Left lung (tissue), 10 donors: ENCODE results near the gene PFN4. TPM values are rescaled to one million over a fixed set of nuclear protein-coding genes. Genes with fewer than 3 reads are reported as not detected.

Experiments
- ATAC-seq: fragments of 200-7000 bp; cut with Tn5 transposase; one replicate; pipeline ENCODE4 v1.9.1; 2020; ENCODE audit warnings: moderate library complexity
- DNase-seq, 4 donors: peaks; one replicate each; pipeline ENCODE4 v3.0.0-alpha.2; 2013 to 2020
- H3K27ac ChIP-seq, 2 donors: fragments of 200-600 bp; sonication (generic) in 1 of 2; one replicate each; pipeline versions ENCODE4 v1.5.0 to v1.8.0; 2020 to 2021
- H3K27me3 ChIP-seq, 2 donors: fragments of 200-600 bp; sonication (generic) in 1 of 2; one replicate each; pipeline versions ENCODE4 v1.5.0 to v1.8.0; 2020 to 2021
- H3K36me3 ChIP-seq, 2 donors: fragments of 200-600 bp; sonication (generic) in 1 of 2; one replicate each; pipeline versions ENCODE4 v1.5.0 to v1.8.0; 2020 to 2021
- H3K4me1 ChIP-seq, 2 donors: fragments of 200-600 bp; one replicate each; pipeline ENCODE4 v1.8.0; 2021
- H3K4me3 ChIP-seq, 2 donors: fragments of 200-600 bp; sonication (generic) in 1 of 2; one replicate each; pipeline versions ENCODE4 v1.5.0 to v1.8.0; 2020 to 2021; ENCODE audit warnings: mild to moderate bottlenecking in 1 of 2
- H3K9me3 ChIP-seq, 2 donors: fragments of 200-600 bp; sonication (generic) in 1 of 2; one replicate each; pipeline versions ENCODE4 v1.5.0 to v1.8.0; 2020 to 2021
- intact Hi-C, 2 donors: fragments of 100-400 bp; cut with DNase I; formaldehyde crosslinking; loops; one replicate each; pipeline versions ENCODE4 v1.11.2 to v1.14.2; 2022
- polyA plus RNA-seq, 6 donors: library from polyadenylated mRNA; unstranded; fragments of 120-200 nt; gene quantifications; one replicate each; pipeline ENCODE4 v1.2.1, GENCODE V29; 2013; ENCODE audit not compliant: insufficient read length in 6 of 6
- total RNA-seq, 2 donors: library from RNA; stranded (reverse); fragmentation: NEBNext Ultra II Directional; extraction: Animal tissue kit (Norgen Biotek cat#: 25700); gene quantifications; one replicate each; pipeline ENCODE4 v1.2.1, GENCODE V29; 2021
- TF ChIP-seq, protein P1 (sequence below), 2 donors: fragments of 200-600 bp; sonication (generic) in 1 of 2; IDR thresholded peaks; one replicate each; pipeline versions ENCODE4 v1.5.0 to v1.8.0; 2021; ENCODE audit warnings: antibody characterized with exemption in 2 of 2
- donor health status: DM: no; HTN: yes; CAD: no.
- donor health status: DM: no; HTN: no; CAD: no.

PFN4 gene
- total and polyA plus RNA-seq, 8 donors = 0.29 to 3.9 (median 2.4) TPM

DNA sequence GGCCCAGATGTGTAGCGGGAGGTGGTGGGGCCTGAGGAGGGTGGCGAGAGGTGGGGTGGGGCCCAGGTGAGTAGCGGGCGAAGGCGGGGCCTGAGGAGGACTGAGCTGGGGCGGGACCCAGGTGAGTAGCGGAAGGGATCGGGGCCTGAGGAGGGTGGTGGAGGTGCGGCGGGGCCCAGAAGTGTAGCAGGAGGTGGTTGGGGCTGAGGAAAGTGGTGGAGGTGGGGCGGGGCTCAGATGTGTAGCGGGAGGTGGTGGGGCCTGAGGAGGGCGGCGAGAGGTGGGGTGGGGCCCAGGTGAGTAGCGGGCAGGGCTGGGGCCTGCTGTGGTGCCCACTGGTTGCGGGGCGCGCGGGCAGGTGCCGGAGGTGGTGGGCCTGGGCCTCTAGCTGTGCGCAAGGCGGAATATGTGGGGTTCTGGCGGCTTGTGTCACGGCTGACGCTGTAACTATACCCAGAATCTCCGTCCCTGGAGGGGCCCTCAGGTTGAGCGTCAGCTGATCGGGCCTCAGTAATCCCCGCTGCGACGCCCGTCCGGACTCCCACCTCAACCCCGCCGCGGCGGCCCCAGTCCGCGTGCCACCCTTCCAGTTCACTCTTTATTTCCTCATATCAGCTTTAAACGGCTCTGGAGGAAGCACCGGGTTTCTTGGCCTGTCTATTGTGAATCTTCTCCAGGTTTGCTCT is 46.1 kb downstream of the PFN4 start:
- Histone ChIP-seq H3K27me3 (no peaks in the 10 kb centered on the region), H3K27ac (peak overlapping the region; percentile 87 to 94), H3K9me3 (no peaks in the 10 kb centered on the region), H3K4me1 (peaks cover 17 to 48% of the 10 kb centered on the region in 2 donors), H3K36me3 (peaks cover 0 to 46% of the 10 kb centered on the region in 2 donors), H3K4me3 (peak overlapping the region; percentile 52 to 88)
- intact Hi-C loops = no loop called here
- no peak for ATAC-seq
- DNase-seq = no peak
- TF ChIP-seq, protein P1, sequence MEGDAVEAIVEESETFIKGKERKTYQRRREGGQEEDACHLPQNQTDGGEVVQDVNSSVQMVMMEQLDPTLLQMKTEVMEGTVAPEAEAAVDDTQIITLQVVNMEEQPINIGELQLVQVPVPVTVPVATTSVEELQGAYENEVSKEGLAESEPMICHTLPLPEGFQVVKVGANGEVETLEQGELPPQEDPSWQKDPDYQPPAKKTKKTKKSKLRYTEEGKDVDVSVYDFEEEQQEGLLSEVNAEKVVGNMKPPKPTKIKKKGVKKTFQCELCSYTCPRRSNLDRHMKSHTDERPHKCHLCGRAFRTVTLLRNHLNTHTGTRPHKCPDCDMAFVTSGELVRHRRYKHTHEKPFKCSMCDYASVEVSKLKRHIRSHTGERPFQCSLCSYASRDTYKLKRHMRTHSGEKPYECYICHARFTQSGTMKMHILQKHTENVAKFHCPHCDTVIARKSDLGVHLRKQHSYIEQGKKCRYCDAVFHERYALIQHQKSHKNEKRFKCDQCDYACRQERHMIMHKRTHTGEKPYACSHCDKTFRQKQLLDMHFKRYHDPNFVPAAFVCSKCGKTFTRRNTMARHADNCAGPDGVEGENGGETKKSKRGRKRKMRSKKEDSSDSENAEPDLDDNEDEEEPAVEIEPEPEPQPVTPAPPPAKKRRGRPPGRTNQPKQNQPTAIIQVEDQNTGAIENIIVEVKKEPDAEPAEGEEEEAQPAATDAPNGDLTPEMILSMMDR (IDR thresholded peaks at IDR 0.05) = no peak

DNA sequence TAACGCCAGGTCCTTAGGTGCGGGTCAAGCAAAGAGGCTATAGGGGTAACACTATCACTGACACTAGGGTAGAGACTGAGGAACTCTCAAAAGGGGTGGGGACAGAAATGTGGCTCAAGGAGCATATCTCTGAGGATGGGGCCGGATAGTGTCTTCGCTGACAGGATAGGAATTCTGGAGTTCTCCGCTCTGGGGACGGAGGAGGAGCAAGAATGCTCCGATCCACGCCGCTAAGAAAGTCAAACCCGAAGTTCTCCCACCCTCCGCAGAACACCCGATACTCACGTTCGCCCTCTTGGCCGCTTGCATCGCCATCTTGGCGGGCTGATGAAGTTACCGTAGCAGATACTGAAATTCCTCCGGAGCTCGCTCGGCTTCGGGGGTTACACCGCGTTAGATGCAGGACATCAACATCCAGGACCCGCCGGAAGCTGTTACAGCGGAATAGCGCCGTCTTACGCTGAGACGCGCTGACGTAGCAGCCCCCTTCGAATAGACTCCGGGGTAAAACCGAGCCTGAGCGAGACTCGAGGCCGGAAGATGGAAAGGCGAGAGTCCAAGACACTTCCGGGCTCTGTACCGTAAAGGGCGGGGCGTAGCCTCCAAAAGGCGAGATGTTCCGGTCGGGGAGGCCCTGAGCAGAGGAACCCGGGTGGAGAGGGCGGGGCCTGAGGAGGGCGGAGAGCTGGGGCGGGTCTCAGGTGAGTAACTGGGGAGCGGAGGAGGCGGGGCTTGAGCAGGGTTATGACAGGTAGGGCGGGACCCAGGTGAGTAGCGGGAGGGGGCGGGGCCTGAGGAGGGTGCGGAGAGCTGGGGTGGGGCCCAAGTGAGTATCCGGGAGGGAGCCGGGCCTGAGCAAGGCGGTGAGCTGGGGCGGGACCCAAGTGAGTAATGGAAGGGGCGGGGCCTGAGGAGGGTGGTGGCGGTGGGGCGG is 47.0 kb downstream of the PFN4 start, which contains the start of gene SF3B6:
Gene SF3B6 (minus strand): TSS at position 412 of the 934 bp plus-strand sequence. CDS start 97 bp downstream, at position 315.
- ATAC-seq = peak; percentile 89
- peak within 1 kb of the TSS; percentile 87 to 94 for H3K27ac ChIP-seq
- intact Hi-C loops = no loop called here
- H3K4me3 ChIP-seq = peak within 1 kb of the TSS; percentile 52 to 88
- DNase-seq = peak; percentile 98 to 100 (median 99)
- peaks cover 14 to 39% of the 10 kb centered on the region in 2 donors for H3K4me1 ChIP-seq
- H3K27me3 ChIP-seq = no peaks in the 10 kb centered on the region
- TF ChIP-seq, protein P1 (IDR thresholded peaks at IDR 0.05) = no peak
- H3K9me3 ChIP-seq = no peaks in the 10 kb centered on the region
- peaks cover 0 to 50% of the 10 kb centered on the region in 2 donors for H3K36me3 ChIP-seq

DNA sequence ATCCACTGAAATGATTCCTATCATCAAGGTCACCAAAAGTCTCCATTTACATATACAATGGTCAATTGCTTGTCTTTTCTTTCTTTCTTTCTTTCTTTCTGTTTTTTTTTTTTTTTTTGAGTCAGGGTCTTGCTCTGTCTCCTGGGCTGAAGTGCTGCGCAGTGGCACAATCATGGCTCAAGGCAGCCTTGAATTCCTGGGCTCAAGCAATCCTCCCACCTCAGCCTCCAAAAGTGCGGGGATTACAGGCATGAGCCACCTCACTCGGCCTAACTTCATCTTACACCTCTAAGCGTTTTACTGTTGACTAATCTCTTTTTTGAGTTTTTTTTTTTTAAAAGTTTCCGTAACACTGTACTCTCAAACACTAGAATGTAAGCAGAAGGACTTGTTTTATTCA is 47.9 kb downstream of the PFN4 start:
- no peak for ATAC-seq
- Histone ChIP-seq H3K4me3 (peak overlapping the region; percentile 52 to 88), H3K9me3 (no peaks in the 10 kb centered on the region), H3K27me3 (no peaks in the 10 kb centered on the region), H3K36me3 (peaks cover 0 to 52% of the 10 kb centered on the region in 2 donors), H3K27ac (peak overlapping the region in 1 of 2 donors; percentile 94), H3K4me1 (peaks cover 13 to 33% of the 10 kb centered on the region in 2 donors)
- TF ChIP-seq, protein P1 (IDR thresholded peaks at IDR 0.05) = no peak
- DNase-seq = no peak
- intact Hi-C loops = no loop called here

DNA sequence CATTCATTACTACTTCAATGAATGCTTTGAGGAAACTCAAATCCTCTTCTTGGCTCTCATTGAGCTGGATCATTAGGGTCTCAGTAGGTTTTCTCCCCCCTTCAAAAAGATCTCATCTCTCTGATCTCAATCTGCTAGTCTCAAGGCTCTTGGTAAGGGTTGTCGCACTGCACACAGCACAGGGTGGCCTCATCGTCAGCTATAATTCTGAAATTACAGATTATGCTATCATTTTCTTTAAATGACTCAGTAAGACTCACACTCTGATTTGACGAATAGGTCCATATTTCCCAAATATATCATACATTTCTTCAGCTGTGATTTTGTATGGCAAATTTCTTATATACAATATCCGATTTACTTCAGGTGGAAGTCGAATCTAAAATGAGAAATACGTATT is 49.3 kb downstream of the PFN4 start:
- no peak for DNase-seq
- intact Hi-C loops = no loop called here
- no peak overlapping the region for H3K27ac ChIP-seq
- peaks cover 0 to 52% of the 10 kb centered on the region in 2 donors for H3K36me3 ChIP-seq
- no peak for ATAC-seq
- no peaks in the 10 kb centered on the region for H3K27me3 ChIP-seq
- H3K9me3 ChIP-seq = no peaks in the 10 kb centered on the region
- H3K4me1 ChIP-seq = peaks cover 13 to 33% of the 10 kb centered on the region in 2 donors
- H3K4me3 ChIP-seq = no peak overlapping the region
- TF ChIP-seq, protein P1 (IDR thresholded peaks at IDR 0.05) = no peak

DNA sequence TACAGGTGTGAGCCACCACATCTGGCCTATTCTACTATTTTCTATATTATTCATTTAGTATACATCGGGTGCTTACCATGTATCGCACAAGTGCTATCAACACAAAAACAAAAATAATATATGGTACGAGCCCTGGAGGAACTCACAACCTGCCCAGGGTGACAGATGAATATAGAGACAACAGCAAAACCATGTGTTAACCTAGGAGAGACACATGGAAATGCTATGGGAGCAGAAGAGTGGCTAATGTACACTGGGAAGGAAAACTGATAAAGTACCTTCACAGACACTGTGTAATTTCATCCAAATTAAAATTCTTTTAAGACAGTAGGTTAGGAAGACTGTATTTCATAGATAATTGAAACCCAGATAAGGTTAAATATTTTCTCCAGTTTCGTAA is 50.9 kb downstream of the PFN4 start:
- ATAC-seq (no peak), DNase-seq (no peak)
- Histone ChIP-seq H3K4me3 (no peak overlapping the region), H3K27ac (no peak overlapping the region), H3K27me3 (no peaks in the 10 kb centered on the region), H3K4me1 (peaks cover 8 to 20% of the 10 kb centered on the region in 2 donors), H3K36me3 (peaks cover 0 to 65% of the 10 kb centered on the region in 2 donors), H3K9me3 (no peaks in the 10 kb centered on the region)
- intact Hi-C loops = no loop called here
- TF ChIP-seq, protein P1 (IDR thresholded peaks at IDR 0.05) = no peak
